ENCODE results near the gene AFTPH. TPM values are rescaled to one million over a fixed set of nuclear protein-coding genes. Genes with fewer than 3 reads are reported as not detected.

Gene AFTPH
- total RNA-seq, 4 donors from 2014 or later, result 51.7 to 56.7 (median 53.2) TPM

DNA sequence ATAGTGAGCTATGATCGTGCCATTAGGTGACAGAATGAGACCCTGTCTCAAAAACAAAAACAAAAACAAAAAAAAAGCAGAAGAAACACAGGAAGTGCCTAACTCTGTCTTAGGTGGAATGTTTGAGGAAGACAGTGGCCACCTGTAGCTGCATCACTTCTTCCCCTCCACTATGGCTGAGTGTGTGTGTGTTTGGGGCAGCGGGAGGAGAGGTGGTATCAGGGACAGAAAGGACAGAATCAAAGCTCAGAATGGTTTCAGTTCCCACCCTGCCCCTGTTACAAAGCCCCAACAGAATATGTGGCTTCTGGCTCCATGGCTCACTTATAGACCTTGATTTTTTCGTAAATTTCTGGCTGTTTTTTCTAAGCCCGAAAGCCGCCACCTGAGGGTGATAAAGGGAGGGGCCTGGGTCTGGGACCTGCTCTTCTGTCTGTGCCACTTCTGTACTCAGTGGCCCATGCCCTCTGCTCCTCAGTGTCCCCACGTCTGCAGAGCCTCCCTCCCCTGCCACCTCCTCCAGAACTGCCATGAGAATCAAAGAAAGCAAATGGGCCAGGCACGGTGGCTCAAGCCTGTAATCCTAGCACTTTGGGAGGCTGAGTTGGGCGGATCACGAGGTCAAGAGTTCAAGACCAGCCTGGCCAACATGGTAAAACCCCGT lies 102.2 kb downstream of the AFTPH start:
- WGBS, 2 donors, result 41 to 53% methylated on average over 10 of the region's 10 CpGs
- intact Hi-C loops (cut with DNase I), result no loop called here
- DNase-seq, result peak; percentile 56 to 72
- H3K4me1 ChIP-seq, result peaks cover 10 to 23% of the 10 kb centered on the region in 2 donors
- H3K4me3 ChIP-seq (replicated peaks in 1 of 3), result no peak overlapping the region
- H3K9me3 ChIP-seq, result no peaks in the 10 kb centered on the region
- H3K27ac ChIP-seq, result peak overlapping the region in 2 of 3 donors; percentile 15 to 36
- TF ChIP-seq, protein P1, sequence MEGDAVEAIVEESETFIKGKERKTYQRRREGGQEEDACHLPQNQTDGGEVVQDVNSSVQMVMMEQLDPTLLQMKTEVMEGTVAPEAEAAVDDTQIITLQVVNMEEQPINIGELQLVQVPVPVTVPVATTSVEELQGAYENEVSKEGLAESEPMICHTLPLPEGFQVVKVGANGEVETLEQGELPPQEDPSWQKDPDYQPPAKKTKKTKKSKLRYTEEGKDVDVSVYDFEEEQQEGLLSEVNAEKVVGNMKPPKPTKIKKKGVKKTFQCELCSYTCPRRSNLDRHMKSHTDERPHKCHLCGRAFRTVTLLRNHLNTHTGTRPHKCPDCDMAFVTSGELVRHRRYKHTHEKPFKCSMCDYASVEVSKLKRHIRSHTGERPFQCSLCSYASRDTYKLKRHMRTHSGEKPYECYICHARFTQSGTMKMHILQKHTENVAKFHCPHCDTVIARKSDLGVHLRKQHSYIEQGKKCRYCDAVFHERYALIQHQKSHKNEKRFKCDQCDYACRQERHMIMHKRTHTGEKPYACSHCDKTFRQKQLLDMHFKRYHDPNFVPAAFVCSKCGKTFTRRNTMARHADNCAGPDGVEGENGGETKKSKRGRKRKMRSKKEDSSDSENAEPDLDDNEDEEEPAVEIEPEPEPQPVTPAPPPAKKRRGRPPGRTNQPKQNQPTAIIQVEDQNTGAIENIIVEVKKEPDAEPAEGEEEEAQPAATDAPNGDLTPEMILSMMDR (IDR thresholded peaks at IDR 0.05), result no peak
- TF ChIP-seq POLR2A (IDR thresholded peaks at IDR 0.05), result no peak
- H3K36me3 ChIP-seq, result no peaks in the 10 kb centered on the region
- no peaks in the 10 kb centered on the region for H3K27me3 ChIP-seq

DNA sequence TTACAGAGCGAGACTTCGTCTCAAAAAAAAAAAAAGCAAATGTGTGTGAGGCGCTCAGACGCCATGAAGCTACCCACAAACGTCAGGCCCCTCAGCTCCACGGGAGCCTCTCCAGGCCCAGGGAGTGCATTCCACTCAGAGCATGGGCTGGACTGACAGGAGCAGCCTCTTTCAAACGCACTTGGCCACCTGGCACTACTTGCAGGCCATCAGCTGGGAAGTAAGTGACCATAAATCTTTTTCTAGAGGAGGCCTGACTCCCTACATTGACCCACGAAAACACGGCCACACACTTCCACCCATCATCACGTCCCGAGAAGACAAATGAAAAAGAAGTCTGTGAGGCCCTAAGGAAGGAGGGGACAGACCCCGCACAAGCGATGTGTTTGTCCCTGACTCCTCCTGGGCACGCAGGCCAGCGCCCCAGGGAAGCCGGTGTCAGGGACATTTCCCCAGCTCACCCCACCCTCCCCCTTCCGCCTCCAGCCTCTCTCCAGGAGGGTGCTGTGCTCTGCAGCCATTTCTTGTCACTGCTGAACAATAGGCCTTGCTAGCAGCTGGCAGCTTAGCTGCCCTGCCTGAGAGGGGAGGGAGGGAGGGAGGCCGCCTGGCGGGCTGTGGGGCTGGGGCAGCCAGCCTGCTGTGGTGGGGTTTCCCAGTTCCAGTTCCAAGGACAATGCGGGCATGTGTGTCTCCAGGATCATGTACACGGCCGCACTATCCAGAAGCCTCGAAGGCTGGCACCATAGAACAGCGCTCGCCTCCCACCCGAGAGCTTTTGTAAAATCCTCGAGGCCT lies 103.0 kb downstream of the AFTPH start:
- Histone ChIP-seq H3K27me3 (no peaks in the 10 kb centered on the region), H3K4me1 (peaks cover 10 to 23% of the 10 kb centered on the region in 2 donors), H3K4me3 (replicated peaks in 1 of 3) (no peak overlapping the region), H3K36me3 (no peaks in the 10 kb centered on the region), H3K27ac (no peak overlapping the region), H3K9me3 (no peaks in the 10 kb centered on the region)
- intact Hi-C loops (cut with DNase I), result no loop called here
- DNase-seq, result peak; percentile 44 to 50
- 67 to 71% methylated on average over 23 to 27 of the region's 27 CpGs for WGBS, 2 donors
- TF ChIP-seq, protein P1 (IDR thresholded peaks at IDR 0.05), result no peak
- no peak for TF ChIP-seq POLR2A (IDR thresholded peaks at IDR 0.05)

DNA sequence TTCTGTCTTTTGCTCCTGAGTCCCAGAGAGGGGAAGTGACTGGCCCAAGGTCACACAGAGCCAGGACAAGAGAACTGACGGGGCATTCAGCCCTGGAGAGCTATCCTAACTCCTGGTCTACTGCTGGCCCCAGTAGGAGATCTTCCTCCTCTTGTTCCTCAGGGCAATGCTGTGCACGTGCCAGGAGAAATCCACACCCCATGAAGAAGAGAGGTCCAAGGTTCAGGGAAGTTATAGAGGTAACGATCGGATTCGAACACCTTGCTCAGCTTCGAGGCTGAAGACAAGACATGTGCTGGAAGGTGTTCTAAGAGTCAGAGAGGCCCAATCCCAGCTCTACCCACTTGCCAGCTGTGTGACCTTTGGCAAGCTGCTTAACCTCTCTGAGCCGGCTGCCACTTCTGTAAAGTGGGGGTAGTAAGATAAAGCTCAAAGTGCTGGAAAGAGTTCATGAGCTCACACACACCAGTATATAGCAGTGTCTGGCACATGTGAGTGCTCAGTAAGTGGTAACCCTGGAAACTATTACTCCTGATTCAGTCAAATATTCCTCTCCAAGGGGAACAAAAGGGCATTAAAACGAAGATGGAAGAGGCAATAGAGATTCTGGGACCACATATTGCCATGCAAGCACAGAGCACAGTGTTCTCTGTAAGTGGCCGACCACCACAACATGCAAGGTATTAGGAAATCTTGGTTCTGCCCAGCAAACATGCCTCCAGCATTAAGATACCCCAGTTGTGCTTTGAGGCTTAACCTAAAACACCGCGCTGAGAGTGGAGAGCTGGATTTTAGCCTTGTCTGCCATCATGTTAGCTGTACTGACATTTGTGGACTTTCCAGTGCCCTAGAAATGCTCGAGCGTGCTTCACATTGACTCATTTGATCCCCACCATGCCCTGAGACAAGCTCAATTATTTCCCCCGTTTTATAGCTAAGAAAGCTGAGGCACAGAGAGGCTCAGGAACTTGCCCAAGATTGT lies 104.0 kb downstream of the AFTPH start:
- DNase-seq, result no peak
- no peaks in the 10 kb centered on the region for H3K27me3 ChIP-seq
- TF ChIP-seq POLR2A (IDR thresholded peaks at IDR 0.05), result no peak
- TF ChIP-seq, protein P1 (IDR thresholded peaks at IDR 0.05), result no peak
- no peaks in the 10 kb centered on the region for H3K36me3 ChIP-seq
- H3K27ac ChIP-seq, result no peak overlapping the region
- H3K9me3 ChIP-seq, result no peaks in the 10 kb centered on the region
- 91 to 94% methylated on average over 14 of the region's 14 CpGs for WGBS, 2 donors
- H3K4me3 ChIP-seq (replicated peaks in 1 of 3), result no peak overlapping the region
- intact Hi-C loops (cut with DNase I), result no loop called here
- peaks cover 10 to 23% of the 10 kb centered on the region in 2 donors for H3K4me1 ChIP-seq

DNA sequence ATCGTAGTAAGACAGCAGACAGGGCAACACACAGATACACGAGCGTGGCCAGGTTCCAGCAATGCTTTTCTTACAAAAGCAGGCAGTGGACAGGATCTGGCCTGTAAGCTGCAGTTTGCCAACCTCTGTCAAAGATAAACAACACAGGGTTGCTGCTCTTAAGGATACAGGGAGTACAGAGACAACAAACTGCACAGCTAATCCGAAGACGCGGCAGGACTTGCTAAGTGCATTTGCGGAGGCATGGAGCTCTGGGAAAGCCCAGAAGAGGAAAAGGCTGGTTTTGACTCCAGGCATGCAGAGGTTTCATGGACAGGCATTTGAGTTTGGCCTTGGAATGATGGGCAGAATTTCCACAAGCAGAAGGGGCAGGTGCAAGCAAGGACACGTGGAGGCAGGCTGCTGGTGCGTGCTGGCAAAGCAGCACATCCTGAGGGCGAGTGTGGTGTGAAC lies 105.2 kb downstream of the AFTPH start:
- H3K9me3 ChIP-seq, result no peaks in the 10 kb centered on the region
- H3K4me3 ChIP-seq (replicated peaks in 1 of 3), result no peak overlapping the region
- no peaks in the 10 kb centered on the region for H3K27me3 ChIP-seq
- TF ChIP-seq POLR2A (IDR thresholded peaks at IDR 0.05), result no peak
- TF ChIP-seq, protein P1 (IDR thresholded peaks at IDR 0.05), result no peak
- H3K27ac ChIP-seq, result no peak overlapping the region
- intact Hi-C loops (cut with DNase I), result no loop called here
- WGBS, 2 donors, result 54 to 58% methylated on average over 10 of the region's 10 CpGs
- H3K36me3 ChIP-seq, result no peaks in the 10 kb centered on the region
- DNase-seq, result peak; percentile 68 to 81
- peaks cover 10 to 23% of the 10 kb centered on the region in 2 donors for H3K4me1 ChIP-seq
